Gastroesophageal sphincter (tissue), 3 donors: ENCODE results near the gene PLPPR4.

ENCODE experiments used
- CTCF ChIP-seq, 4 experiments: fragments of 200-600 bp in 2 of 4; fragments of 450-650 bp in 2 of 4; sonication (generic) in 1 of 4; IDR thresholded peaks; one replicate each; pipeline ENCODE4 v1.5.1; 2017 to 2019; ENCODE audit warnings: antibody characterized with exemption in 4 of 4, mild to moderate bottlenecking in 2 of 4, moderate library complexity in 2 of 4
- POLR2A ChIP-seq, 2 donors: fragments of 450-650 bp; IDR thresholded peaks; one replicate each; pipeline ENCODE4 v1.6.1; 2017; ENCODE audit warnings: antibody characterized with exemption in 2 of 2, mild to moderate bottlenecking in 2 of 2, moderate library complexity in 1 of 2
- POLR2AphosphoS5 ChIP-seq: sonication (generic); formaldehyde crosslinking; IDR thresholded peaks from one replicate; pipeline ENCODE4 v1.6.1; 2017; ENCODE audit warnings: antibody characterized with exemption

DNA sequence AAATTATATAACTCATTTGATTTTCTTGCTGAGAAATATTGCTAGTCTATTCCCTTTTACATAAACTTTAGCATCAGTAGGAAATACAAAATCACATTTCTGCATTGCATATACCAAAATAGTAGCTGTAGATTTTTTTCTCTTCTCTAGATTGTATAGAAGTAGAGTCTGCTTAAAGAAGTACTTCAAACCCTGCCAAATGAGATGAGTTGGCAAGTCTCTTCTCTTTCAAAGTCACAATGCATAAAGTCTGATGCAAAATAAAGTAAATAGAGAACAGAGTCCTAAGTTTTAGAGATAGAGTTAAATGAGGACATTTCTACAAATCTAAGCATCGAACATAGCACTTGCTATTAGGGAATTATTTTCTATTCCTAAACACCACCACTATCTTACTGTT, 6.4 kb downstream of the PLPPR4 start:
- TF ChIP-seq CTCF (IDR thresholded peaks at IDR 0.05) = no peak
- no peak for TF ChIP-seq POLR2AphosphoS5
- no peak for TF ChIP-seq POLR2A (IDR thresholded peaks at IDR 0.05)
